GM12878 (cell line): ENCODE measurements around the gene KCNIP3.

Experiments
- CHD2 ChIP-seq: IDR thresholded peaks from 2 replicates; pipeline ENCODE4 v1.6.1; 2011; ENCODE audit warnings: low read depth, low read length, improper control_type of control experiment, borderline replicate concordance
- NFIC ChIP-seq: IDR thresholded peaks from 2 replicates; pipeline ENCODE4 v1.6.1; 2012; ENCODE audit warnings: low read depth, mild to moderate bottlenecking, inconsistent platforms, low read length, moderate library complexity
- TF ChIP-seq, protein P1 (sequence below): IDR thresholded peaks from 2 replicates; pipeline ENCODE4 v1.6.1; 2011; ENCODE audit warnings: low read depth, low read length, improper control_type of control experiment, borderline replicate concordance

DNA sequence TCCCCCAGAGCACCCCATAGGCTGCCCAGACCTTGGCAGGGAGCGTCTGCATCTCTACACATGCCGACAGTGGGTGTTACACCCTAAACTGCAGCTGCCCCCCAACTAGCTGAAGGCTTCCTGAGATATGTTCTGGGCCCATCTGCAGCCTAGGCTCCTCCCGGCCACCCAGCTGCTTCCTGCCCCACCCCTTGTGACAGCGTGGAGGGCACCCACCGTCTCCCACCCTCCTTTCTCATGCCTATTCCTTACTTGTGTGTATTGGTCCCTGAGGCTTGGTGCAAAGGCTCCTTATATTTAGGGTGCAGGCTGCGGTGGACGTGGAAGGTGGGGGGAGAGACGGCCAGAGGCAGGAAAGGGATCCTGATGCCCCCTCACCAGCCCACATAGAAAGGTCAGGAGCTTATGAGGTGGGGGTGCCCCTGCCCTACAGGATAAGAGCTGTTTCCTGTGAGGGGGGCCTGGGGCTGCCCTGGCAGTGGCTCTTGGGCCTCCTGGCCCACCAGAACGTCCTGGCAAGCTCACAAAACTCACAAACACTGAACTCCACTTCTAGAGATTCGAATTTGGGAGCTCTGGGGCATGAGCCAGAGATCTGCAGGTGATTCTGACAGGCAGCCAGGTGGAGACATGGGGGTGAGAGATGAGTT, 30.2 kb upstream of the KCNIP3 start:
- TF ChIP-seq NFIC, result no peak
- TF ChIP-seq, protein P1, sequence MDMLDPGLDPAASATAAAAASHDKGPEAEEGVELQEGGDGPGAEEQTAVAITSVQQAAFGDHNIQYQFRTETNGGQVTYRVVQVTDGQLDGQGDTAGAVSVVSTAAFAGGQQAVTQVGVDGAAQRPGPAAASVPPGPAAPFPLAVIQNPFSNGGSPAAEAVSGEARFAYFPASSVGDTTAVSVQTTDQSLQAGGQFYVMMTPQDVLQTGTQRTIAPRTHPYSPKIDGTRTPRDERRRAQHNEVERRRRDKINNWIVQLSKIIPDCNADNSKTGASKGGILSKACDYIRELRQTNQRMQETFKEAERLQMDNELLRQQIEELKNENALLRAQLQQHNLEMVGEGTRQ, result no peak
- TF ChIP-seq CHD2, result no peak
